NCI-H460 (cell line): ENCODE measurements around the gene MYH7. TPM values are rescaled to one million over a fixed set of nuclear protein-coding genes. Genes with fewer than 3 reads are reported as not detected.

ENCODE experiments used
- DNase-seq: peaks from one replicate; pipeline ENCODE4 v3.0.0-alpha.2; 2016; ENCODE audit warnings: low read depth; ENCODE audit errors: extremely low read depth
- total RNA-seq: library from RNA; depleted of rRNA; stranded (reverse); fragments of >200 nt; shearing (Covaris generic); gene quantifications from 2 replicates; pipeline ENCODE4 v1.2.3, GENCODE V29; 2014

Gene MYH7
- total RNA-seq, 1 experiment from 2014 or later = not detected

- DNase-seq = no peak
These were observed 13.9 kb upstream of the MYH7 start for GRCh38 chr14:23449314-23449713.

- no peak for DNase-seq
These were observed 12.2 kb upstream of the MYH7 start for GRCh38 chr14:23447361-23448350.

GRCh38 chr14:23446291-23446851, 10.9 kb upstream of the MYH7 start:
- no peak for DNase-seq

- DNase-seq = no peak
These were observed 10.3 kb upstream of the MYH7 start for GRCh38 chr14:23445773-23446172.

GRCh38 chr14:23444314-23444713, 8.9 kb upstream of the MYH7 start:
- no peak for DNase-seq

GRCh38 chr14:23443881-23444280, 8.4 kb upstream of the MYH7 start:
- DNase-seq = no peak

GRCh38 chr14:23443411-23443812, 8.0 kb upstream of the MYH7 start:
- no peak for DNase-seq

GRCh38 chr14:23442721-23443356, 7.4 kb upstream of the MYH7 start:
- no peak for DNase-seq

GRCh38 chr14:23441076-23441475, 5.6 kb upstream of the MYH7 start:
- DNase-seq = no peak

GRCh38 chr14:23439107-23439835, 3.8 kb upstream of the MYH7 start:
- no peak for DNase-seq

- no peak for DNase-seq
These were observed 2.9 kb upstream of the MYH7 start for GRCh38 chr14:23438101-23438971.

- no peak for DNase-seq
These were observed 2.0 kb upstream of the MYH7 start for GRCh38 chr14:23437133-23438100.

GRCh38 chr14:23436327-23437132, 1.1 kb upstream of the MYH7 start:
- no peak for DNase-seq

- DNase-seq = no peak
These were observed 805 bp downstream of the MYH7 start for GRCh38 chr14:23434488-23435222.

GRCh38 chr14:23433457-23433856, 2.0 kb downstream of the MYH7 start:
- DNase-seq = no peak

- no peak for DNase-seq
These were observed 2.5 kb downstream of the MYH7 start for GRCh38 chr14:23432946-23433345.
